Muscle of arm (tissue), 12 donors: ENCODE results near the gene PSD. TPM values are rescaled to one million over a fixed set of nuclear protein-coding genes. Genes with fewer than 3 reads are reported as not detected.

ENCODE experiments used
- DNase-seq: peaks from one replicate; pipeline ENCODE4 v3.0.0-alpha.2; 2013
- polyA plus RNA-seq, 12 donors: library from polyadenylated mRNA; unstranded; fragments of 120-200 nt; gene quantifications; one replicate each; pipeline ENCODE4 v1.2.1, GENCODE V29; 2013; ENCODE audit not compliant: insufficient read length in 12 of 12

The PSD gene
- polyA plus RNA-seq, 12 donors: 2.6 to 25.8 (median 5.0) TPM; not detected in 1

DNA sequence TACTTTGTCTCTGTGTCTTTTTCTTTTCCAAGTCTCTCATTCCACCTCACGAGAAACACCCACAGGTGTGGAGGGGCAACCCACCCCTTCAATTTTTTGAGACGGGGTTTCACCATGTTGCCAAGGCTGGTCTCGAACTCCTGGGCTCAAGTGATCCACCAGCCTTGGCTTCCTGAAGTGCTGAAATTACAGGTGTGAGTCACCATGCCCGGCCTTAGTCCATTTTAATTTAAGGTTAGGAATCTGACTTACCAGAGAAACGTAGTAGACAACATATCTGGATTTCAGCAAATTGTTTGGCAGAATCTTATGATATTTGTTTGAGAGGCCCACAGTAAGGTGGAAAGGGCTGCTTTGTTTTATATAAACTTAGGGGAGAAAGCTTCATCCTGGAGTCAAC, 26.3 kb downstream of the PSD start:
- no peak for DNase-seq

GRCh38 chr10:102389894-102390293, 28.7 kb downstream of the PSD start:
- no peak for DNase-seq

DNA sequence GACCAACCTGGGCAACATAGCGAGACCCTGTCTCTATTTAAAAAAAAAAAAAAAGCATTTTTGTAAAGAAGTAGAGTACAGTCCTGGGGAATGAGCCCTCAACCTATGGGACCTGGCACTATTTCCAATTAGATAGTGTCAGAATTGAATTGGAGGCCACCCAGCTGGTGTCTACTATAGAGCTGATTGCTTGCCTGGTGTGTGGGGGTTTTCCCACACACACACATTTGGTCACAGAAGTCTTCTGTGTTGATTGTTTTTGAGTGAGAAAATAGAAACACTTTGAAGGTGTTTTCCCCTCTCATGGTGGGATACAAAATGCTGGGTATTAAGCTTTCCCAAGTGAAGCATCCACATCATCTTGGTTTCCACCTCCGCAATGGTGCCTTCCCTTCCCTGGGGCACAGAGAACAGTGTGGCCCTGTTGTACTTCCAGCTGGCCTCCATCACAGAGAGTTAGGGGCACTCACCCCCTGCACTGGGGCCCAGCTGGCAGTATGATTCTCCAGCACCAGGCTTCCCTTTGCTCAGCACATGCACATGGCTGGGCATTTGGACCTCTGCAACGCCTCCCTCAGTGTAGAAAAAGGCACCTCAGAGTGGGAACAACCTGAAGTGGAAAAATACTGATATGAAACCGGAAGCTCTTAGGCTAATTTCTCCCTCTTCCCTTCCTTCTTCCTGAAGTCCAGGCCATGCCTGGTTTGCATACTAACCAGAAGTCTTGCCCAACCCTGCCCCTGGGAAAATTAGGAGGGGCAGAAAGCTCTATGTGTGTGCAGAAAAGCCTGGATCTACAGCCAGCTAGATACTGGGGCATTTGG, 33.8 kb downstream of the PSD start:
- DNase-seq: no peak

DNA sequence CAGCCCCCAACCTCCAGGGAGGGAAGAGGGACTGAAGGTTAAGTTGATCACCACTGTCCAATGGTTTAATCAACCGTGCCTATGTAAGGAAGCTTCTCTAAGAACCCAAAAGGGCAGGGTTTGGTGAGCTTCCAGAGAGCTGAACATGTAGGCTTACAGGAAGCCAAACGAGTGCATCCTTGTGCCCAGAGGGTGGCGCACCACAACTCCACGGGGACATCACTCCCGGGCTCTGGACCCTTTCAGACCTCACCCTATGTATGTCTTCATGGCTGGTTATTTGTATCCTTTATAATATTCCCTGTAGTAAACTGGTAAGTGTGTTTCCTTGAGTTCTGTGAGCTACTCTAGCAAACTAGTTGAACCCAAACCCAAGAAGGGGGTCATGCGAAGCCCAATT, 34.5 kb downstream of the PSD start:
- DNase-seq: no peak

GRCh38 chr10:102382871-102383270, 35.7 kb downstream of the PSD start:
- no peak for DNase-seq

DNA sequence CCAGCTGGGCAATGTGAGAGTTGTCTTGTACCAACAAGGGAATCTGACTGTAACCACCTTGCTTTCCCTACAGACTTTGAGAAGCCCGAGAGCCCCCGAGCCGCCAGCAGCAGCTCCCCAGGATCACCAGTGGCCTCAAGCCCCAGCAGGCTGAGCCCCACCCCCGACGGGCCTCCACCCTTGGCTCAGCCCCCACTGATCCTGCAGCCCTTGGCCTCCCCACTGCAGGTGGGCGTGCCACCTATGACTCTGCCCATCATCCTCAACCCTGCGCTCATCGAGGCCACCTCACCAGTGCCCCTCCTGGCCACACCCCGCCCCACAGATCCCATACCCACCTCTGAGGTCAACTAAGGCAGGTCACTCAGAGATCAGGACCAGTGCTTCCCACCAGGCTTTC, 36.6 kb downstream of the PSD start:
- no peak for DNase-seq

GRCh38 chr10:102379383-102379782, 39.2 kb downstream of the PSD start:
- DNase-seq: no peak

GRCh38 chr10:102376901-102377300, 41.7 kb downstream of the PSD start:
- DNase-seq: no peak

- DNase-seq: no peak
Measured at GRCh38 chr10:102375867-102376266, 42.7 kb downstream of the PSD start.

DNA sequence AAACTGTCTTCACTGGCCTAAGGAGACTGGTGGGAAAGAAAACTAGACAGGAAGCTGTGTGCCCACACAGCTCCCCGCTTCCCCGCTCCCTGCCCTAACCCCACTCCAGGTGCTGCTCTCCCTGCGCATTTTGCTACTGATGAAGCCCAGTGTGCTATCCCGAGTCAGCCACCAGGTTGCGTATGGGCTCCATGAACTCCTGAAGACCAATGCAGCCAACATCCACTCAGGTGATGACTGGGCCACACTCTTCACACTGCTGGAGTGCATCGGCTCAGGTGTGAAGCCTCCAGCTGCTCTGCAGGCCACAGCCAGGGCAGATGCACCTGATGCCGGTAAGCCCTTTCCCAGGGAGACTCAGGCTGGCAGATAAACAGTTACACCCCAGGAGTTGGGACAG, 43.3 kb downstream of the PSD start:
- no peak for DNase-seq

DNA sequence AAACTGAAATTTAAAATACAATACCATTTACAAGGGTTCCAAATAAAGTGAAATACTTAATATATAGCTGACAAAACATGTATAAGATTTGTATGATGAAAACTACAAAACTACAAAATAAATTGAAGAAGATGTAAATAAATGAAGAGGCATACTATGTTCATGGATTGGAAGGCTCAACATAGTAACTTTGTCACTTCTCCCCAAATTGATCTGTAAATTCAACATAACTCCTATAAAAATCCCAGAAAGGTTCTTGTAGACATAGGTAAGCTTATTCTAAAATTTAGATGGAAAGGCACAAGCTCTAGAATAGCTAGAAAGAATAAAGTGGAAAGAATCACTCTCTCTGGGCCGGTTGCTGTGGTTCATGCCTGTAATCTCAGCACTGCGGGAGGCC, 47.3 kb downstream of the PSD start:
- no peak for DNase-seq

DNA sequence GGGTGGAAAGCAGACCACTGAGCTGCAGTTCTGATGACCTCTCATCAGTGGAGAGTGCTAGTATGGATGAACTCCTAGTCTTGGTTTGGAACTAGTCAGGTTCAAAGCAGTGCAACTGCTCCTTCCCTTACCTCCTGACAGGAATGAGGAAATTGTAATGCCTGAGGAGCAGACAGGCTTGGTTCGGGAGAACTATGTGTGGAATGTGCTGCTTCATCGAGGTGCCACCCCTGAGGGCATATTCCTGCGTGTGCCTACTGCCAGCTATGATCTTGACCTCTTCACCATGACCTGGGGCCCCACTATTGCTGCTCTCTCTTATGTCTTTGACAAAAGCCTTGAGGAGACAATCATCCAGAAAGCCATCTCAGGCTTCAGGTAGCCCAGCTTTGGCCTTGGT, 50.5 kb downstream of the PSD start:
- DNase-seq: no peak

GRCh38 chr10:102367441-102367840, 51.1 kb downstream of the PSD start:
- no peak for DNase-seq

DNA sequence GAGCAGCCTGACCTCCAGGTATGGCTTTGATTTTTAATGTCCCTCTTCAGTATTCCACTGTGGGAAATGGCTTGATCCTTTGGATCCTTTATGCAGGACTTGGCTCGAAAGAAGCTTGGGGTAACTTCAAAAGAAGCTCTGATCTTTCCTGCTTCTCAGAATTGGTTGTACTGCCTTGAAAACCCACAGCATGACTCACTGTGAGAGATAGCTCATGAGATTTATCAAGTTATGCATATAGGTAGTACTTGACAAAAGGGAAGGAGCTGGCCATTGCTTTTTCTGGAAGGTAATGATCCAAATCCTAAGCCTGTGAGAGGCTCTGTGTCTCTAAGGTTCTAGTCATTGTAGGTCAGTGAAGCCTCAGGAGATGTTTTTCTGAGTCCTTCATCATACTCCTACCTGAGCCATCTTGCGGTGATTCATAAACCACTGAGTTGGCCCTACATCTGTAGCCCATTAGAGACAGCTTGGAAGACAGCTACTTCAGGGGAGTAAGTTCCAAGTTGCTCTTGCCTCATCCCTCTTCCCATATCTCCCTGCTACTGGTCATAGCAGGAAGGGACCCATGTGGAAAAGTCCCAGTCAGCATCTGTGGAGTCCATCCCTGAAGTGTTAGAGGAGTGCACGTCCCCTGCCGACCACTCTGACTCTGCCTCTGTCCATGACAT, 59.7 kb downstream of the PSD start:
- DNase-seq: no peak

- no peak for DNase-seq
Measured at GRCh38 chr10:102354451-102354850, 64.1 kb downstream of the PSD start.

Other genes starting within 250 kb of the PSD start
- 1 to 10 TPM in 1 of 12 donors, under 1 TPM in 9, not detected in 2; 0.39 to 1.3 (median 0.58) TPM for gene ELOVL3, start 192.5 kb downstream of the PSD start, polyA plus RNA-seq
- 10 to 100 TPM in 8 of 12 donors, 1 to 10 TPM in 3, not detected in 1; 7.0 to 26.2 (median 12.8) TPM for gene PITX3, start 177.3 kb downstream of the PSD start, polyA plus RNA-seq
- gene GBF1, start 173.3 kb downstream of the PSD start, polyA plus RNA-seq: 10 to 100 TPM in 11 of 12 donors, not detected in 1; 29.2 to 56.2 (median 50.1) TPM
- 10 to 100 TPM in 11 of 12 donors, not detected in 1; 11.2 to 29.2 (median 14.8) TPM for gene NFKB2, start 23.1 kb downstream of the PSD start, polyA plus RNA-seq
- gene FBXL15, start 2.1 kb upstream of the PSD start, polyA plus RNA-seq: 1 to 10 TPM in 10 of 12 donors, not detected in 2; 2.6 to 7.2 (median 3.9) TPM
- 10 to 100 TPM in 11 of 12 donors, not detected in 1; 35.7 to 58.9 (median 51.1) TPM for gene CUEDC2, start 13.8 kb upstream of the PSD start, polyA plus RNA-seq
- under 1 TPM in 6 of 12 donors, not detected in 6; 0.11 to 0.39 (median 0.18) TPM for gene C10orf95, start 32.8 kb upstream of the PSD start, polyA plus RNA-seq
- gene ACTR1A, start 83.9 kb upstream of the PSD start, polyA plus RNA-seq: 10 to 100 TPM in 11 of 12 donors, not detected in 1; 53.7 to 88.2 (median 81.1) TPM
- 10 to 100 TPM in 11 of 12 donors, not detected in 1; 10.8 to 24.1 (median 15.3) TPM for gene SUFU, start 85.2 kb upstream of the PSD start, polyA plus RNA-seq
- gene TRIM8, start 225.7 kb upstream of the PSD start, polyA plus RNA-seq: 100 to 1,000 TPM in 2 of 12 donors, 10 to 100 TPM in 10; 60.8 to 367 (median 74.1) TPM